CD1c-positive myeloid dendritic cell (primary cell): Measurements from ENCODE around the gene LTO1.
"Not testable (repeated sequence)": the region's sequence is repeated elsewhere in the genome, so short reads cannot be mapped to it uniquely, and the experiment has no call there.

Experiments used
- DNase-seq: peaks from one replicate; pipeline ENCODE4 v3.0.0-alpha.2; 2016; ENCODE audit errors: extremely low spot score

The LTO1 gene

GRCh38 chr11:69634590-69634989 lies 40.6 kb downstream of the LTO1 start:
- DNase-seq = no peak

DNA sequence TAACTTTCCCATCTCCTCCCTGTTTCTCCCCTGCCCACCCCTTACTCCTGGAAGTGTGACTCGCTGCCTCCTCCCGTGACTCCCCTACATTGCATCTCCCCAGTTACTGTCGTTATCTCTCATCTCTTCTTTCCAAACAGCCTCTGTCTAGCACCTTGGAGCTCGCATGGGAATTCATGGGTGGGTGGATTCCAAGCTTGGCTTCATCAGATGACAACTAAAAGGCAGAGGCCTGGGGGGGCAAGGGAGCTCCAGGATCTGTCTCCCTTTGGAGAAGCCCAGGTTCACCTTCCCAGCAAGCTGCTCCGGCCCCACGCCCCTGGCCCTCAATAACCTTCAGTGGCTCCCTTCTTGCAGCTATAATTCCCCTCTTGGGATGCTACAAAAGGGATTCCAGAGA lies 41.1 kb downstream of the LTO1 start:
- DNase-seq = no peak

GRCh38 chr11:69632900-69633299 lies 42.3 kb downstream of the LTO1 start:
- no peak for DNase-seq

GRCh38 chr11:69630424-69630823 lies 44.7 kb downstream of the LTO1 start:
- no peak for DNase-seq

DNA sequence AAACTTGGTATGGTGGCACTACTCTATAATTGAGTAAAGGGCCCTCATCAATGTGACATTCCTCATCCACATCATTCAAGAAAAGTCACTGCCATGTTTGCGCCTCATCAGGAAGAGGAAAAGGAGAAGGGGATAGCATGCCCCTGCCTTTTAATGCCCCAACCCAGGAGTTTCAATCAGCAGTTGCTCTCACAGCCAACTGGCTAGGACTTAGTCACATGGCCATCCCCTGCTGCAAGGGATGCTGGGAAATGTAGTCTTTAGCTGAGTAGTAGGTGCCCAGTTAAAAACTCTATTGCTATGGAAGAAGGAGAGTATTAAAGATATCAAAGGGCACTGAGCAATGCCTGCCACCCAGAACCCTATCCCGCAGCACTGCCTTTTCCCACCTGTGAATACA lies 45.1 kb downstream of the LTO1 start:
- peak; percentile 12 for DNase-seq

GRCh38 chr11:69627551-69627950 lies 47.6 kb downstream of the LTO1 start:
- no peak for DNase-seq

- DNase-seq = no peak
These were observed 49.7 kb downstream of the LTO1 start for GRCh38 chr11:69625476-69625875.

- no peak for DNase-seq
These were observed 50.9 kb downstream of the LTO1 start for GRCh38 chr11:69624293-69624692.

DNA sequence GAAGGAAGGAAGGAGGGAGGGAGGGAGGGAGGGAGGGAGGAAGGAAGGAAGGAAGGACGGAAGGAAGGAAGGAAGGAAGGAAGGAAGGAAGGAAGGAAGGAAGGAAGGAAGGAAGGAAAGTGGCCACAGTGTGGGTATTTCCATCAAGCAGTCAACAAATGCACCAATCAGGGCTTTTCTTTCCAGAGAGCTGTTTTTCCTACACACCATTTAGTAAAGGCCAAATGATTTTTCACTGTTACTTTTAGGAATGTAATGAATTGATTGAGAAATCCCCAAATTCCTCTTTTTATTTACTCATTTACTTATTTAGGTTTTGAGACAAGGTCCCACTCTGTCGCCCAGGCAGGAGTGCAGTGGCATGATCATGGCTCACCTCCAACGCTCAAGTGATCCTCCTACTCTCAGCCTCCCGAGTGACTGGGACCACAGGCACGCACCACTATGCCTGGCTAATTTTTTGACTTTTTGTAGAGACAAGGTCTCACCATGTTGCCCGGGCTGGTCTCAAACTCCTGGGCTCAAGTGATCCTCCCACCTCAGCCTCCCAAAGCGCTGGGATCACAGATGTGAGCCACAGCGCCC lies 53.0 kb downstream of the LTO1 start:
- DNase-seq = not testable (repeated sequence)

DNA sequence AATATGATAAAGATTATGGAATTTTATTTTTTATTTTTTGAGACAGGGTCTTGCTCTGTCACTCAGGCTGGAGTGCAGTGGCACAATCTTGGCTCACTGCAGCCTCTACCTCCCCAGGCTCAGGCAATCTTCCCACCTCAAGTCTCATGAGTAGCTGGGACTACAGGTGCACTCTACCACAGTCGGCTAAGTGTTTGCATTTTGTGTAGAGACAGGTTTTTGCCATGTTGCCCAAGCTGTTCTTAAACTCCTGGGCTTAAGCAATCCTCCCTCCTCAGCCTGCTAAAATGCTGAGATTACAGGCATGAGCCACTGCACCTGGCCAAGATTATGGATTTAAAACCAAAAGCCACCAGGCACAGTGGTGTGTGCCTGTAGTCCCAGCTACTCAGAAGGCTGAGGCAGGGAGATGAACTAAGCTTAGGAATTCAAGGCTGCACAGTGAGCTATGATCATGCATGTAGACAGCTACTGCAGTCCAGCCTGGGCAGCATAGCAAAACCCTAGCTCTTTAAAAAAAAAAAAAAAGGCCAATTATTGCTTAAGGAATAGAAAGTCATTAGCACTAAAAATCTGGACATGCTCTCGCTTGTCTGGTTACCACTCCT lies 54.4 kb downstream of the LTO1 start:
- DNase-seq = no peak

- DNase-seq = no peak
These were observed 56.9 kb downstream of the LTO1 start for GRCh38 chr11:69618237-69618636.

- DNase-seq = no peak
These were observed 57.5 kb downstream of the LTO1 start for GRCh38 chr11:69617682-69618081.

GRCh38 chr11:69617220-69617619 lies 57.9 kb downstream of the LTO1 start:
- no peak for DNase-seq
